NCI-H187 treated with DMSO at 0.1 percent for 48 hours (cell line): ENCODE results near the gene PRDX5.

Source experiments
- DNase-seq: peaks from one replicate; lab custom pipeline; 2025; lab: John Stamatoyannopoulos, UW

PRDX5 gene

GRCh38 chr11:64290352-64291261 lies 27.3 kb upstream of the PRDX5 start:
- DNase-seq, result no peak

GRCh38 chr11:64291262-64291751 lies 26.6 kb upstream of the PRDX5 start, which contains the start of gene KCNK4:
TSS of gene KCNK4 (plus strand) at chr11:64291302. CDS start at chr11:64293019, 1,717 bp downstream.
- DNase-seq, result no peak

- DNase-seq, result no peak
Observed at GRCh38 chr11:64291752-64292459, 26.0 kb upstream of the PRDX5 start.

GRCh38 chr11:64292460-64293254 lies 25.3 kb upstream of the PRDX5 start:
- no peak for DNase-seq

- DNase-seq, result no peak
Observed at GRCh38 chr11:64294774-64295173, 23.1 kb upstream of the PRDX5 start.

GRCh38 chr11:64295760-64296159 lies 22.2 kb upstream of the PRDX5 start:
- DNase-seq, result no peak

- no peak for DNase-seq
Observed at GRCh38 chr11:64296236-64296635, 21.7 kb upstream of the PRDX5 start.

GRCh38 chr11:64296830-64297698 lies 20.9 kb upstream of the PRDX5 start:
- DNase-seq, result no peak

GRCh38 chr11:64297699-64298358 lies 20.1 kb upstream of the PRDX5 start:
- DNase-seq, result no peak

- DNase-seq, result no peak
Observed at GRCh38 chr11:64298966-64299846, 18.7 kb upstream of the PRDX5 start.

- DNase-seq, result no peak
Observed at GRCh38 chr11:64299847-64300648, 17.9 kb upstream of the PRDX5 start, which contains the start of gene CATSPERZ. TSS of gene CATSPERZ (plus strand) at chr11:64300358. CDS start at chr11:64300411, 53 bp downstream.

GRCh38 chr11:64303109-64304031 lies 14.6 kb upstream of the PRDX5 start:
- no peak for DNase-seq

- no peak for DNase-seq
Observed at GRCh38 chr11:64304032-64304315, 13.9 kb upstream of the PRDX5 start.

- peak; percentile 45 for DNase-seq
Observed at GRCh38 chr11:64304316-64305072, 13.4 kb upstream of the PRDX5 start.

GRCh38 chr11:64305075-64305690 lies 12.7 kb upstream of the PRDX5 start, which contains the start of gene ESRRA:
TSS of gene ESRRA (plus strand) at chr11:64305524. CDS start at chr11:64307180, 1,656 bp downstream.
- DNase-seq, result peak; percentile 94
